Skeletal muscle satellite cell (primary cell): ENCODE data around the gene NIM1K.
A peak's percentile ranks its signal among the peaks of the same experiment; 100 is the strongest.
"Not testable (repeated sequence)": the region's sequence is repeated elsewhere in the genome, so short reads cannot be mapped to it uniquely, and the experiment has no call there.

Source experiments
- H3K27me3 ChIP-seq: 2 replicates; pipeline ENCODE4 v1.7.0; 2013; ENCODE audit warnings: low read length; ENCODE audit not compliant: control insufficient read depth, insufficient read depth
- H3K36me3 ChIP-seq: 2 replicates; pipeline ENCODE4 v1.7.0; 2013; ENCODE audit warnings: mild to moderate bottlenecking, control low read depth, low read length; ENCODE audit not compliant: insufficient read depth
- H3K4me1 ChIP-seq: 2 replicates; pipeline ENCODE4 v1.7.0; 2013; ENCODE audit warnings: low read length; ENCODE audit not compliant: control insufficient read depth, insufficient read depth
- H3K4me2 ChIP-seq: 2 replicates; pipeline ENCODE4 v1.7.0; 2013; ENCODE audit warnings: mild to moderate bottlenecking, low read length
- H3K4me3 ChIP-seq: 2 replicates; pipeline ENCODE4 v1.7.0; 2013; ENCODE audit warnings: low read length
- H3K9ac ChIP-seq: 2 replicates; pipeline ENCODE4 v1.7.0; 2013; ENCODE audit warnings: mild to moderate bottlenecking, low read depth, low read length, moderate library complexity
- H3K9me3 ChIP-seq: replicated peaks from 2 replicates; pipeline ENCODE4 v1.7.0; 2013; ENCODE audit warnings: mild to moderate bottlenecking, control low read depth, low read length

The NIM1K gene

DNA sequence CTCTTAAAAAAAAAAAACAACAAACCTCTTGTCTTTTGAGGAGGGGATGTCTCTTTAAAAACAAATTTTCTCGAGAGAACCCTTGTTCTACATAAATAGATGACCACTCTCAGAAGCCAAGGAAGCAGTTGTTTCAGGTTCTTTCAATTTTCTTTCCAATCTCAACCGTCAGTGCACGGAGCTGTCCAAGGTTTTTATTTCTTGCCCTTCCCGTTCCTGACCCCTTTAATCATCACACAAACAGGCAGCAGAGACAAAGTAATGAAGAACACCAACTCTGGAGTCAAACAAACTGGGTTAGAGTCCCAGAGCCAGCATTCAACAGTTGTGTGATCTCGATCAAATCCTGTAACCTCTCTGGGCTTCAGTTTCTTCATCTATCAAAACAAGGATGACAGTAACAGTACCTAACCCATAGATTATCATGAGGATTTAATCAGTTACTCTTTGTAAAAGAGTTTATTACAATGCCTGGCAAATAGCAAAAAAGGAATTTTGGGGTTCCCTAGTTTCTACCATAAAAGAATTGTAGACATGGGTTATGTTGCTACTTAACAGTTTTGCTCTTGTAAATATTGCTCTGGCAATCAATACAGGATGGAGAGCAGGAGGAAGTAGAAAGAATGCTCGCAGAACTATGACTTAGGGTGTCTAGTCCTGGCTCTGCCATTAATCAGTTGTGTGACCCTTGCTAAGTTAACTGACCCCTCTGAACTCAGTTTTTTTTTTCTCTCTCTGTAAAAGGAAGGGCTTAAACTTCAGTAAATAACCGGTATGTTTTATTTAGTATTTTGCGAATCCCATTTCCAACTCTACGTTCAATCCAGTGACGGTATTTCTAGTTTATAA lies 1.0 kb upstream of the NIM1K start:
- Histone ChIP-seq H3K27me3 (no peaks in the 10 kb centered on the region), H3K4me3 (no peak overlapping the region), H3K9ac (no peak overlapping the region), H3K4me2 (peak overlapping the region; percentile 89), H3K9me3 (no peaks in the 10 kb centered on the region), H3K36me3 (no peaks in the 10 kb centered on the region), H3K4me1 (peaks cover 17% of the 10 kb centered on the region)

DNA sequence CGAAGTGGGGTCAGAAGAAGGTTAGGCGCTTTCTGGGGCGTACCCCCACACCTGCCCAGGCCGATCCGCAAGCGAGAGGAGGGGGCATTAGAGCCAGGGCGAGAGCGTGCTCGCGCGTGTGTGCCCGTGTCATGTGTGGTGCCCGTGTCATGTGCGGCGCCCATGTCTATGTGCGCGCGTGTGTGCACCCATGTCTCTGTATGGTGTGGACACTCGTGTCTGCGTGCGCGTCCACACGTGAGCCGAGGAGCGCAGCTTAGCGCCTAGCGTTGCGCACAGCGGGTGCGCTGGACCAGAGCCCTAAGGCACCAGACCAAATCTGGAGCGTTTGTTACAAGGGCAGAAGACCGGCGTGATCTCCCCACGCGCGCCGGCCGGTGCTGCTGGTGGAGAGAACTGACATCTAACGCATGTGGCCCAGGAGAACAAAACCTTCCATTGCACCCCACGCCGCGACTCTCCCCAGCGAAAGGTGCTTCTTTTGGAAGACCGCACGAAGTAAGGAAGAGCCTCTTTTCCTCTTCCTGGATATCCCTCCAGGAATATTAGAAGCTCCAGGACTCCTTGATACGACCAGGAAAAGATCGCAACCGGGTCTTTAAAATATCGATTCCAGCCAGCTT lies 644 bp downstream of the NIM1K start:
- no peaks in the 10 kb centered on the region for H3K27me3 ChIP-seq
- H3K9me3 ChIP-seq: no peaks in the 10 kb centered on the region
- H3K4me1 ChIP-seq: peaks cover 17% of the 10 kb centered on the region
- peak overlapping the region; percentile 39 for H3K9ac ChIP-seq
- peak overlapping the region; percentile 89 for H3K4me2 ChIP-seq
- H3K4me3 ChIP-seq: peak overlapping the region; percentile 70
- H3K36me3 ChIP-seq: no peaks in the 10 kb centered on the region

DNA sequence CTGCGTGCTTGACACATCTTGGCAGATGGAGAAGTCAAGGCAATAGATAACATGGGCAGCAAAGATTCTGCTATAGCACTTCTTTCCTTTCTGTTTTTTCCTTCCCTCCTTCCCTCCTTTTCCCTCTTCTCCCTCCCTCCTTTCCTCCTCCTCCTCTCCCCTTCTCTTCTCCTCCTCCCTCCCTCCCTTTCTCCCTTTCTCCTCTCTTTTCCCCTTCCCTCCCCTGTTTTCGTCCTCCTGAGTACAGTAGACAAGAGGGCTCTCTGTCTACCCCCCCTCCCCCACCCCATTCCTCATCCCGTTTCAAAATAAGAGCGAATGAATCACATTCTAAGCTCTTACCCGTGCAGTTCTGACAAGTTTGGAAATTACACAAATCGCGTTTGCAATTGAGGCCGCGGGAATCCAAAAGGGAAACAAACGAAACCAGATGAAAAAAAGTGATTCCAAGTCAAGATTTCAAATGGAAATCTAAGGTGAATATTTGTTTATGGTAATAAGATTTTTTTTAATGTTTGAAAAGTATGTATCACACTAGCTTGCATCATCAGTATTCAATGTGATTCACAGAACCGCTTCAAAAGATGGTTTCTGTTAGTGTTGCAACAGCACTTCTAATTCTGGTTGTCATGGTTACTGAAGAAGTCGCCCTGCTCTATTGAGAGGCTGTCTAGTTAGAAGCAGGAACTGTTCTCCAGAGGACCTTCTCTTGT lies 1.3 kb downstream of the NIM1K start:
- H3K4me2 ChIP-seq: peak overlapping the region; percentile 89
- H3K4me1 ChIP-seq: peaks cover 17% of the 10 kb centered on the region
- peak overlapping the region; percentile 70 for H3K4me3 ChIP-seq
- no peaks in the 10 kb centered on the region for H3K9me3 ChIP-seq
- peak overlapping the region; percentile 39 for H3K9ac ChIP-seq
- H3K27me3 ChIP-seq: no peaks in the 10 kb centered on the region
- no peaks in the 10 kb centered on the region for H3K36me3 ChIP-seq

DNA sequence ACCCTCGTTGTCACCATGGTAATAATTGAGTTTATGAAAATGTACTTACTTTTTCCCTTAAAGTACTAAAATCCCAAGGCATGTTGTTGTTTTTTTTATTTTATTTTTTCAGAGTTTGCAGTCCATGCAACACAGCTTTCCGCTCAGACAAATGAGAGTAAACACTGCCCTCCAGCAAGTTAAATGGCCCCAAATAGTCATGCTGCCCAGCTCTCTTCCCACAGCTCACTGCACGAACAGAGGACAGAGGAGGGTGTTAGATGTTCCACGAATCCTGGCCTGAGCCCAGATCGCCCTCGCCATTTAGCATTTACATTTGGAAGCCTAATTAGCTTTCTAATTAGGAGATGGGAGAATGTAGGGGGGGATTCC lies 1.9 kb downstream of the NIM1K start:
- no peaks in the 10 kb centered on the region for H3K9me3 ChIP-seq
- peak overlapping the region; percentile 70 for H3K4me3 ChIP-seq
- H3K36me3 ChIP-seq: no peaks in the 10 kb centered on the region
- no peaks in the 10 kb centered on the region for H3K27me3 ChIP-seq
- peak overlapping the region; percentile 89 for H3K4me2 ChIP-seq
- H3K9ac ChIP-seq: peak overlapping the region; percentile 39
- H3K4me1 ChIP-seq: peaks cover 17% of the 10 kb centered on the region

DNA sequence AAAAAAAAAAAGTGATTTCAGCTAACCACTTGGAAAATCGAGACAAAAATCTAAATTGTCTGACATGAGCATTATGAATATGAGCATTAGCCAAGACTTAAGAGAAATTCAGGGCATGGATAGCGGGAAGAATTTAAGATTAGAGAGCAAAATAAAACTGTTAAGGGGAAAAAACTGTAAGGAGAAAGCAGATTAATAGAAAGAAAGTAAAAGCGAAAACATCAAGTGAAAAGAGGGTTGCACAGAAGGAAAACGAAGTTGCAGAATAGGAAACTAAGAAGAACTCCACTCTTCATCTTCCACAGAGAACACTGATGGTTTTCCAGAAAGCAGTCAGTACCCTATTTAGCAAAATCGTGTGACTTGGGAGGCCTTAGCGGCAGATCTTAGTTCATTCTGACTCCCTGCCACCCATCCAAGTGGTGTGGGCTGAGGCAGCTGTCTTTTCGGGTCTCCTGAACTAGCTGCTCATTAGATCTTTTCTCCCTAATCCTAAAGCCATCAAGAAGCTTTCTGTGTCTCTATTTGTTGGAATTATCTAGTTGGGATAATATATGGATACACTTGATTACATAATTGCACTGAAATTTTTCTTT lies 3.7 kb downstream of the NIM1K start:
- no peaks in the 10 kb centered on the region for H3K27me3 ChIP-seq
- no peak overlapping the region for H3K4me2 ChIP-seq
- no peak overlapping the region for H3K9ac ChIP-seq
- H3K9me3 ChIP-seq: no peaks in the 10 kb centered on the region
- H3K36me3 ChIP-seq: no peaks in the 10 kb centered on the region
- peaks cover 17% of the 10 kb centered on the region for H3K4me1 ChIP-seq
- no peak overlapping the region for H3K4me3 ChIP-seq

DNA sequence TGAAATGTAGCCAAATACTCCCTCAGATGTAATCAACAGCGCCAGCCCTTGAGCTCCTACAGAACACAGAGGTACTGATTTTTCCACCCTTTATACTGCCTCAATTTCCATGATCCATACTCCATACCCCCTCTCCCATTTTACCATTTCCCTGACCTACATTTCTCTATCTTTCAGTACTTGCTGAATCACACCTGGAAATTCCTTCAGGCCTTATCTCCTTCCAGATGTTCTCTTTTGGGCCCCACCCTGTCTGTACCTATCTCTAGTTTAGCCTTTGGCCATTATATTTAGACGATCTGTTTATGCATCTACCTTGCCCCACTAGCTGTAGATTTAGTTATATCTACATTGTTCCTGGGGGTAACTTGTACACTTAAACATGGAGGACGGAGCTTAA lies 5.5 kb downstream of the NIM1K start:
- H3K4me1 ChIP-seq: peaks cover 8% of the 10 kb centered on the region

DNA sequence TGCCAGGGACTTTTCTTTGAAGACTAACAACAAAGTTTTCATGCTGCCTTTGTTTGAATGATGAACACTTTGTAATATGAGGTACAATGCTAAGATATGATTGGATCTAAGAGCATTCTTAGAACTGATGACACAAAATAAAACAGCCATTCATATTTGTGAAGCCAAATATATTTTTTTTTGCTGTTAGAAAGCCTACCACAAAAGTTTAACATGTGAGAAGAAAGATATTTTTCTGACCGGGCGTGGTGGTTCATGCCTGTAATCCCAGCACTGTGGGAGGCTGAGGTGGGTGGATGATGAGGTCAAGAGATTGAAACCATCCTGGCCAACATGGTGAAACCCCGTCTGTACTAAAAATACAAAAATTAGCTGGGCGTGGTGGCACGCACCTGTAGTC lies 9.4 kb downstream of the NIM1K start:
- H3K9ac ChIP-seq: not testable (repeated sequence)

More for the DNA sequence above, 5.5 kb downstream of the NIM1K start:
- H3K9ac ChIP-seq: no peak overlapping the region
- no peak overlapping the region for H3K4me3 ChIP-seq
- no peaks in the 10 kb centered on the region for H3K36me3 ChIP-seq
- no peaks in the 10 kb centered on the region for H3K27me3 ChIP-seq
- H3K4me2 ChIP-seq: no peak overlapping the region
- H3K9me3 ChIP-seq: no peaks in the 10 kb centered on the region

DNA sequence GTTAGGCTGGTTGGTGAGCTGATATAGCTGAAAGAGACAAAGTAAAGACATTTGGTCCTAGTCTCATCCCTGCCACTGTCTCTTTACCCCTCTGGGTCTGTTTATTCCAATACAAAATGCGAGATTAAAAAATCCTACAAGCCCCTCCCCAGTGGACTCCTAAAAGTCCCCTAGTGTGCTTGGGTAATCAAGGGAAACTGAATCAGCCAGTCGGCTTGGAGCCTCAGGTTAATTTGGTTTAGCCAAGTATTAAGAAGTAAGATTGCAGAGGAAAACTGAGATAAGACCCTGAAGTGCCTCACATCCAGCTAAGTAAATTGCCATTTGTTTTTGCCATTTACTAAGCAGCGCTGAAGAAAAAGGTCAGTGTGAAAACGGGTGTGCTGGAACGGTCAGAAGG lies 10.4 kb downstream of the NIM1K start:
- Histone ChIP-seq H3K4me1 (no peaks in the 10 kb centered on the region), H3K27me3 (no peaks in the 10 kb centered on the region), H3K4me3 (no peak overlapping the region), H3K9ac (no peak overlapping the region), H3K9me3 (no peaks in the 10 kb centered on the region), H3K36me3 (no peaks in the 10 kb centered on the region), H3K4me2 (no peak overlapping the region)

More for the DNA sequence above, 9.4 kb downstream of the NIM1K start:
- H3K4me3 ChIP-seq, H3K4me2 ChIP-seq, H3K27me3 ChIP-seq, H3K9me3 ChIP-seq, H3K4me1 ChIP-seq, H3K36me3 ChIP-seq: not testable (repeated sequence)

DNA sequence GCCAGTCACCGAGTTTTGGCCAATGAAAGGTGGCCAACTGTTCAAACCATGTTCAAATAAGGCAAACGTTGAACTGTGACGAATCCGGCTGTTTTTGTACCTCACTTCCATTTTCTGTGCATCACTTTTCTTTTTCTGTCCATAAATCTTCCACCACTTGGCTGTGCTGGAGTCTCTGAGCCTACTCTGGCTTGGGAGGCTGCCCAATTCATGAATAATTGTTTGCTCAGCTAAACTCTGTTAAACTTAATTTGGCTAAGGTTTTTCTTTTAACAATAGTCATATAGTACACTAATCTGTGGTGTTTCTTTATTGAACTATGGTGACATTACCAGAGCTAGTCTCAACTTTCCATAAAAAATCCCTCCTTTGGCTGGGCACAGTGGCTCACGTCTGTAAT lies 11.3 kb downstream of the NIM1K start:
- Histone ChIP-seq H3K4me2 (no peak overlapping the region), H3K4me3 (no peak overlapping the region), H3K27me3 (no peaks in the 10 kb centered on the region), H3K9ac (no peak overlapping the region), H3K9me3 (no peaks in the 10 kb centered on the region), H3K4me1 (no peaks in the 10 kb centered on the region), H3K36me3 (no peaks in the 10 kb centered on the region)

DNA sequence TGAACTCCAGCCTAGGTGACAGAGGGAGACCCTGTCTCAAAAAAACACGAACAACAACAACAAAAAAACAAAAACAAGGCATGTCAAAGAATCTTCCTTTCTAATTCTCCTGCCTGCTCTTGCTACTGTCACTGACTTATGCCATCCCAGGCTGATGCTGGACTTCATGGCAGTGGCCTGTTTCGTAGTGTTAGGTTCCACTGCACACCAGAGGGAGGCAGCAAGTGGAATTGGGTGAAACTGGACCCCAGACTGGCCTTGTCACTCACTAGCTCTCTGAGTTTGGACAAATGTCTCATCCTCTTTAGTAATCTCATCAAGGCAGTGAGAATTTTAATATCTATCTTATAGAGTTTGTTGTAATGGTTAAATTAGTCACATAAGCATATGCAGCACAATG lies 12.9 kb downstream of the NIM1K start:
- Histone ChIP-seq H3K9me3 (no peaks in the 10 kb centered on the region), H3K27me3 (no peaks in the 10 kb centered on the region), H3K4me2 (no peak overlapping the region), H3K4me1 (no peaks in the 10 kb centered on the region), H3K36me3 (no peaks in the 10 kb centered on the region), H3K4me3 (no peak overlapping the region), H3K9ac (no peak overlapping the region)

DNA sequence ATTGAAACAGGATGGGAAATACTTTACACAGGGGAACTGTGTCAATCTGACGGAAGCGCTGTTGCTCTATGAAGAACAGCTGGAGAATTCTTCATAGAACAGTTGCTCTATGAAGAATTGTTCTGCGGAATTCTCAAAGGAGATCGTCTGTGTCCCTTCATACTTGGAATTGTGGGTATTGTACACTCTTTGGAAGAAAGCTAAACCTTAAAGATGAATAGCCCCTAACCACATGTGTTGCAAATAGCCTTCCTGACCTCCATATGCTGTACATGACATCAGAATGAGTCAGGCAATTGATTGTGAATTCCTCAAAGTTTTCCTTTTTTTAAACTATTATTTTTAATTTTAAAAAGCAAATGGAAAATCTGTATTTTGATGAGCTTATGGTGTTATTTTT lies 15.6 kb downstream of the NIM1K start:
- no peak overlapping the region for H3K4me3 ChIP-seq
- H3K27me3 ChIP-seq: peaks cover 10% of the 10 kb centered on the region
- H3K36me3 ChIP-seq: no peaks in the 10 kb centered on the region
- H3K4me2 ChIP-seq: no peak overlapping the region
- H3K9me3 ChIP-seq: no peaks in the 10 kb centered on the region
- H3K4me1 ChIP-seq: no peaks in the 10 kb centered on the region
- H3K9ac ChIP-seq: no peak overlapping the region
